ENCODE results near the gene UGDH. TPM values are rescaled to one million over a fixed set of nuclear protein-coding genes. Genes with fewer than 3 reads are reported as not detected.
"Not testable (repeated sequence)": the region's sequence is repeated elsewhere in the genome, so short reads cannot be mapped to it uniquely, and the experiment has no call there.

UGDH gene
- total and polyA plus RNA-seq, 10 of the 15 experiments (the other 5 are each of a cell fraction or from before 2014, with no cell fraction given): 11.1 to 60.3 (median 26.8) TPM

DNA sequence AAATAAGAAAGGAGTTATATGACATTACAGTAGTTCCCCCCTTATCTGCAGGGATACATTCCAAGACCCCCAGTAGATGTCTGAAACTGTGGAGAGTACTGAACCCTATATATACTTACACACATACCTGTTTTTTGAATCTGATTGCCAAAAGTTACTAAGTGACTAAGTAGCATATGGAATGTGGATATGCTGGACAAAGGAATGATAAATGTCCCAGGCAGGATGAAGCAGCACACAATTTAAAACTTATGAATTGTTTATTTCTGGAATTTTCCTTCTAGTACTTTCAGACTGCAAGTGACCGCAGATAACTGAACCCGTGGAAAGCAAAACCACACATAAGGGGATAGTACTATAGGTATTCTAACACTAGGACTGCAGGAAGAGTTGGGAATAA, 22.7 kb downstream of the UGDH start:
- POLR2A ChIA-PET: no interaction called here
- FAIRE-seq (no peak), DNase-seq (ENCODE audit: low read depth, low spot score) (no peak), ATAC-seq (no peak)
- Histone ChIP-seq H3K9ac (ENCODE audit: control insufficient read depth, insufficient read depth, low read length) (no peak overlapping the region), H3K79me2 (ENCODE audit: control insufficient read depth, insufficient read depth, low read length) (no peaks in the 10 kb centered on the region), H3K4me2 (ENCODE audit: control insufficient read depth, insufficient read depth) (no peak overlapping the region), H2AFZ (ENCODE audit: control insufficient read depth, low read depth, low read length) (no peak overlapping the region), H3K27me3 (replicated peaks in 1 of 2; ENCODE audit: control insufficient read depth in 2 of 2, insufficient read depth in 2 of 2, low read length in 1 of 2) (no peaks in the 10 kb centered on the region), H3K4me3 (no peak overlapping the region), H3K4me1 (ENCODE audit: control insufficient read depth, insufficient read depth, low read length) (no peaks in the 10 kb centered on the region), H3K36me3 (ENCODE audit: control insufficient read depth in 2 of 2, insufficient read depth in 2 of 2, low read length in 1 of 2) (peaks cover 2 to 40% of the 10 kb centered on the region in 2 experiments), H3K27ac (ENCODE audit: control insufficient read depth, insufficient read depth) (no peak overlapping the region), H3K9me3 (replicated peaks; ENCODE audit: control insufficient read depth, insufficient read depth, low read length) (no peaks in the 10 kb centered on the region), H4K20me1 (ENCODE audit: control insufficient read depth, insufficient read depth) (no peaks in the 10 kb centered on the region)
- intact Hi-C loops (cut with micrococcal nuclease; ENCODE audit: unreplicated experiment): no loop called here
- SMC1A ChIA-PET (ENCODE audit: uncharacterized antibody, unreplicated experiment): no interaction called here
- RAD21 ChIA-PET (ENCODE audit: unreplicated experiment): no interaction called here
- WGBS (ENCODE audit: insufficient coverage, insufficient replicate concordance, low lambda C conversion rate, missing lambda C conversion rate): 98% methylated on average over 2 of the region's 2 CpGs
- no TSS peak for BruUV-seq (replicated peaks)
- in situ Hi-C loops (cut with MboI): no loop called here
- TF ChIP-seq, protein P1, sequence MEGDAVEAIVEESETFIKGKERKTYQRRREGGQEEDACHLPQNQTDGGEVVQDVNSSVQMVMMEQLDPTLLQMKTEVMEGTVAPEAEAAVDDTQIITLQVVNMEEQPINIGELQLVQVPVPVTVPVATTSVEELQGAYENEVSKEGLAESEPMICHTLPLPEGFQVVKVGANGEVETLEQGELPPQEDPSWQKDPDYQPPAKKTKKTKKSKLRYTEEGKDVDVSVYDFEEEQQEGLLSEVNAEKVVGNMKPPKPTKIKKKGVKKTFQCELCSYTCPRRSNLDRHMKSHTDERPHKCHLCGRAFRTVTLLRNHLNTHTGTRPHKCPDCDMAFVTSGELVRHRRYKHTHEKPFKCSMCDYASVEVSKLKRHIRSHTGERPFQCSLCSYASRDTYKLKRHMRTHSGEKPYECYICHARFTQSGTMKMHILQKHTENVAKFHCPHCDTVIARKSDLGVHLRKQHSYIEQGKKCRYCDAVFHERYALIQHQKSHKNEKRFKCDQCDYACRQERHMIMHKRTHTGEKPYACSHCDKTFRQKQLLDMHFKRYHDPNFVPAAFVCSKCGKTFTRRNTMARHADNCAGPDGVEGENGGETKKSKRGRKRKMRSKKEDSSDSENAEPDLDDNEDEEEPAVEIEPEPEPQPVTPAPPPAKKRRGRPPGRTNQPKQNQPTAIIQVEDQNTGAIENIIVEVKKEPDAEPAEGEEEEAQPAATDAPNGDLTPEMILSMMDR (IDR thresholded peaks at IDR 0.05 in 2 of 3, conservative IDR thresholded peaks at IDR 0.05 in 1 of 3; ENCODE audit: control insufficient read depth in 2 of 3, extremely low read depth in 1 of 3, insufficient read depth in 1 of 3, low read depth in 3 of 3, low read length in 3 of 3): no peak
- no peak for TF ChIP-seq ATF7 (IDR thresholded peaks at IDR 0.05; ENCODE audit: low read depth)
- TF ChIP-seq SREBF2 (IDR thresholded peaks at IDR 0.05; ENCODE audit: low read length): no peak
- no peak for TF ChIP-seq YBX1 (IDR thresholded peaks at IDR 0.05)
- TF ChIP-seq, protein P2, sequence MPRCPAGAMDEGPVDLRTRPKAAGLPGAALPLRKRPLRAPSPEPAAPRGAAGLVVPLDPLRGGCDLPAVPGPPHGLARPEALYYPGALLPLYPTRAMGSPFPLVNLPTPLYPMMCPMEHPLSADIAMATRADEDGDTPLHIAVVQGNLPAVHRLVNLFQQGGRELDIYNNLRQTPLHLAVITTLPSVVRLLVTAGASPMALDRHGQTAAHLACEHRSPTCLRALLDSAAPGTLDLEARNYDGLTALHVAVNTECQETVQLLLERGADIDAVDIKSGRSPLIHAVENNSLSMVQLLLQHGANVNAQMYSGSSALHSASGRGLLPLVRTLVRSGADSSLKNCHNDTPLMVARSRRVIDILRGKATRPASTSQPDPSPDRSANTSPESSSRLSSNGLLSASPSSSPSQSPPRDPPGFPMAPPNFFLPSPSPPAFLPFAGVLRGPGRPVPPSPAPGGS (IDR thresholded peaks at IDR 0.05; ENCODE audit: borderline replicate concordance, insufficient read depth, low read depth, low read length, poor library complexity, severe bottlenecking): no peak
- CTCF ChIA-PET: no interaction called here

DNA sequence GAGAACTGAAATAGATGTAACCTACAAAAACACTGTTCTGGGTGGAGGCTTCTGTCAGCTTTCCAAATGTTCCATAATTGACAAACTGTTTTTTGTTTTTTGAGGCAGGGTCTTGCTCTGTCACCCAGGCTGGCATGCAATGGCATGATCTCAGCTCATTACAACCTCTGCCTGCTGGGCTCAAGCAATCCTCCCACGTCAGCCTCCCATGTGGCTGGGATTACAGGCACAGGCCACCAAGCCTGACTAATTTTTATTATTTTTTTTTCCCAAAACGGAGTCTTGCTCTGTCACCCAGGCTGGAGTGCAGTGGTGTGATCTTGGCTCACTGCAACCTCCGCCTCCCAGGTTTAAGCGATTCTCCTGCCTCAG, 24.6 kb downstream of the UGDH start:
- H3K36me3 ChIP-seq (ENCODE audit: control insufficient read depth in 2 of 2, insufficient read depth in 2 of 2, low read length in 1 of 2): peaks cover 2 to 24% of the 10 kb centered on the region in 2 experiments
- H3K79me2 ChIP-seq (ENCODE audit: control insufficient read depth, insufficient read depth, low read length); H3K4me1 ChIP-seq (ENCODE audit: control insufficient read depth, insufficient read depth, low read length); FAIRE-seq; SMC1A ChIA-PET (ENCODE audit: uncharacterized antibody, unreplicated experiment); H4K20me1 ChIP-seq (ENCODE audit: control insufficient read depth, insufficient read depth); intact Hi-C loops (cut with micrococcal nuclease; ENCODE audit: unreplicated experiment); H3K4me3 ChIP-seq; in situ Hi-C loops (cut with MboI); RAD21 ChIA-PET (ENCODE audit: unreplicated experiment); DNase-seq (ENCODE audit: low read depth, low spot score); CTCF ChIA-PET; ATAC-seq; BruUV-seq (replicated peaks); H2AFZ ChIP-seq (ENCODE audit: control insufficient read depth, low read depth, low read length); H3K9ac ChIP-seq (ENCODE audit: control insufficient read depth, insufficient read depth, low read length); H3K27me3 ChIP-seq (replicated peaks in 1 of 2; ENCODE audit: control insufficient read depth in 2 of 2, insufficient read depth in 2 of 2, low read length in 1 of 2); H3K9me3 ChIP-seq (replicated peaks; ENCODE audit: control insufficient read depth, insufficient read depth, low read length); H3K4me2 ChIP-seq (ENCODE audit: control insufficient read depth, insufficient read depth); H3K27ac ChIP-seq (ENCODE audit: control insufficient read depth, insufficient read depth): not testable (repeated sequence)
- POLR2A ChIA-PET: interaction anchor here (0.6 kb wide), 1 partner anchor 254 kb away, joined by 3 read pairs; no protein-coding TSS in a partner anchor
- WGBS (ENCODE audit: insufficient coverage, insufficient replicate concordance, low lambda C conversion rate, missing lambda C conversion rate): 97% methylated on average over 4 of the region's 4 CpGs

Measured in GM12878 (cell line).